ENCODE results near the gene KRTAP10-12. TPM values are rescaled to one million over a fixed set of nuclear protein-coding genes. Genes with fewer than 3 reads are reported as not detected.

Gene KRTAP10-12
- not detected in 2 replicates for total RNA-seq

GRCh38 chr21:44697172-44697810 lies at the start of gene KRTAP10-12:
Gene KRTAP10-12, plus strand, starts transcription at chr21:44697172. Its CDS starts 30 bp downstream, at chr21:44697202.

GRCh38 chr21:44654576-44655175 lies 42.3 kb upstream of the KRTAP10-12 start, which contains the start of gene KRTAP12-4:
Gene KRTAP12-4, minus strand, starts transcription at chr21:44654659. Its CDS starts 45 bp downstream, at chr21:44654614.

GRCh38 chr21:44657635-44658540 lies 39.1 kb upstream of the KRTAP10-12 start, which contains the start of gene KRTAP12-3:
Gene KRTAP12-3, plus strand, starts transcription at chr21:44657932. Its CDS starts 48 bp downstream, at chr21:44657980.

GRCh38 chr21:44666401-44667320 lies 30.3 kb upstream of the KRTAP10-12 start, which contains the start of gene KRTAP12-2:
Gene KRTAP12-2, minus strand, starts transcription at chr21:44666927. Its CDS starts 41 bp downstream, at chr21:44666886.

GRCh38 chr21:44681861-44682579 lies 15.0 kb upstream of the KRTAP10-12 start, which contains the start of gene KRTAP12-1:
Gene KRTAP12-1, minus strand, starts transcription at chr21:44682163. Its CDS starts 40 bp downstream, at chr21:44682123.

GRCh38 chr21:44711327-44712202 lies 14.6 kb downstream of the KRTAP10-12 start, which contains the start of gene TSPEAR:
Gene TSPEAR, minus strand, starts transcription at chr21:44711572. Its CDS starts 58 bp downstream, at chr21:44711514.

Small RNA genes within 50 kb of the gene (small RNA-seq; reads per million reads assigned to genes)
- not detected for gene KRTAP12-6P

Other genes starting within 250 kb of the KRTAP10-12 start
- 1.3 and 1.5 TPM in 2 replicates for gene LRRC3, start 241.7 kb upstream of the KRTAP10-12 start, total RNA-seq
- not detected in 2 replicates for gene KRTAP10-1, start 157.0 kb upstream of the KRTAP10-12 start, total RNA-seq
- gene KRTAP10-2, start 145.7 kb upstream of the KRTAP10-12 start, total RNA-seq, result not detected in 2 replicates
- gene KRTAP10-3, start 138.4 kb upstream of the KRTAP10-12 start, total RNA-seq, result not detected in 2 replicates
- not detected in 2 replicates for gene KRTAP10-4, start 123.4 kb upstream of the KRTAP10-12 start, total RNA-seq
- not detected in 2 replicates for gene KRTAP10-5, start 116.6 kb upstream of the KRTAP10-12 start, total RNA-seq
- not detected in 2 replicates for gene KRTAP10-6, start 104.7 kb upstream of the KRTAP10-12 start, total RNA-seq
- not detected in 2 replicates for gene KRTAP10-7, start 96.6 kb upstream of the KRTAP10-12 start, total RNA-seq
- not detected in 2 replicates for gene KRTAP10-8, start 85.1 kb upstream of the KRTAP10-12 start, total RNA-seq
- not detected in 2 replicates for gene KRTAP10-9, start 70.1 kb upstream of the KRTAP10-12 start, total RNA-seq
- gene KRTAP10-10, start 59.8 kb upstream of the KRTAP10-12 start, total RNA-seq, result not detected in 2 replicates
- gene KRTAP10-11, start 50.8 kb upstream of the KRTAP10-12 start, total RNA-seq, result not detected in 2 replicates
- not detected in 2 replicates for gene KRTAP12-4, start 42.5 kb upstream of the KRTAP10-12 start, total RNA-seq
- gene KRTAP12-3, start 39.2 kb upstream of the KRTAP10-12 start, total RNA-seq, result not detected in 2 replicates
- not detected in 2 replicates for gene KRTAP12-2, start 30.2 kb upstream of the KRTAP10-12 start, total RNA-seq
- not detected in 2 replicates for gene KRTAP12-1, start 15.0 kb upstream of the KRTAP10-12 start, total RNA-seq
- not detected in 2 replicates for gene TSPEAR, start 14.4 kb downstream of the KRTAP10-12 start, total RNA-seq
- 76.5 and 82.9 TPM in 2 replicates for gene UBE2G2, start 104.6 kb downstream of the KRTAP10-12 start, total RNA-seq
- 108 and 127 TPM in 2 replicates for gene SUMO3, start 120.9 kb downstream of the KRTAP10-12 start, total RNA-seq
- 288 and 314 TPM in 2 replicates for gene PTTG1IP, start 176.5 kb downstream of the KRTAP10-12 start, total RNA-seq
- gene ITGB2, start 223.7 kb downstream of the KRTAP10-12 start, total RNA-seq, result 2.1 and 3.4 TPM in 2 replicates
- 9.6 and 14.8 TPM in 2 replicates for gene SLX9, start 242.9 kb downstream of the KRTAP10-12 start, total RNA-seq